Astrocyte of the spinal cord (primary cell): Measurements from ENCODE around the gene TERB1.

ENCODE experiments used
- DNase-seq: peaks from one replicate; pipeline ENCODE4 v3.0.0; 2011; ENCODE audit warnings: low read depth, low spot score
- H3K4me3 ChIP-seq: 2 replicates; pipeline ENCODE4 v1.5.1; 2011; ENCODE audit warnings: low read depth, mild to moderate bottlenecking, low read length, moderate library complexity
- in situ Hi-C: cut with HindIII; loops from 2 replicates; pipeline ENCODE4 v1.10.0; 2017; ENCODE audit warnings: low sequenced_read_pairs
- TF ChIP-seq, protein P1 (sequence below): IDR thresholded peaks from 2 replicates; pipeline ENCODE4 v1.5.1; 2012; ENCODE audit warnings: low read depth, mild to moderate bottlenecking, low read length, inconsistent platforms

The TERB1 gene

DNA sequence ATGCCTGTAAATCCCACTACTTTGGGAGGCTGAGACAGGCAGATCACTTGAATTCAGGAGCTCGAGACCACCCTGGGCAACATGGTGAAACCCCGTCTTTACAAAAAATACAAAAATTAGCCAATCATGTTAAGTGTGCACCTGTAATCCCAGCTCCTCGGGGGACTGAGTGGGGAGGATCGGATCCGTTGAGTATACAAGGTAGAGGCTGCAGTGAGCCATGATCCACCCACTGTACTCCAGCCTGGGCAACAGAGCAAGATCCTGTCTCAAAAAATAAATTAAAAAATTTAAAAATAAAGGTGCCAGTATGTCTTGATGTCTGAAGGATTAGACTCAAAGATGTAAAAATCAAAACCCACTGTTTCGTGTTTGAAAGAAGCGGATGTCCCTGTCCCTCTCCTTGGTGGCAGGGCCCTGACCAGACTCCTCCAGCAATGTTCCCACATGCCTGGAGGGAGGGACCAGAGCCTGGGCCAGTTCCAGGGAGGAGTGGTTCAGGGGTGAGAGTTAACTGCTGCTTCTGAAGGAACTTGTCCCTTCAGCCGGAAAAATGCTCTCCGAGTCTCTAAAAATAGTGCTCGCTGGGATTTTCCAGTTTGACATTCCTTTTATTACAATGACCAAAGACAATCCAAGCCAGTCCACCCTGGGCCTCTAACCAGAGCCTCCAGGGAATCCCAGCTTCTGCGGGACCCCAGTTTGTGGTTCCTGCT, 95.4 kb downstream of the TERB1 start:
- TF ChIP-seq, protein P1, sequence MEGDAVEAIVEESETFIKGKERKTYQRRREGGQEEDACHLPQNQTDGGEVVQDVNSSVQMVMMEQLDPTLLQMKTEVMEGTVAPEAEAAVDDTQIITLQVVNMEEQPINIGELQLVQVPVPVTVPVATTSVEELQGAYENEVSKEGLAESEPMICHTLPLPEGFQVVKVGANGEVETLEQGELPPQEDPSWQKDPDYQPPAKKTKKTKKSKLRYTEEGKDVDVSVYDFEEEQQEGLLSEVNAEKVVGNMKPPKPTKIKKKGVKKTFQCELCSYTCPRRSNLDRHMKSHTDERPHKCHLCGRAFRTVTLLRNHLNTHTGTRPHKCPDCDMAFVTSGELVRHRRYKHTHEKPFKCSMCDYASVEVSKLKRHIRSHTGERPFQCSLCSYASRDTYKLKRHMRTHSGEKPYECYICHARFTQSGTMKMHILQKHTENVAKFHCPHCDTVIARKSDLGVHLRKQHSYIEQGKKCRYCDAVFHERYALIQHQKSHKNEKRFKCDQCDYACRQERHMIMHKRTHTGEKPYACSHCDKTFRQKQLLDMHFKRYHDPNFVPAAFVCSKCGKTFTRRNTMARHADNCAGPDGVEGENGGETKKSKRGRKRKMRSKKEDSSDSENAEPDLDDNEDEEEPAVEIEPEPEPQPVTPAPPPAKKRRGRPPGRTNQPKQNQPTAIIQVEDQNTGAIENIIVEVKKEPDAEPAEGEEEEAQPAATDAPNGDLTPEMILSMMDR = no peak
- in situ Hi-C loops = no loop called here
- peak; percentile 29 for DNase-seq

More for the DNA sequence above, 95.4 kb downstream of the TERB1 start:
- H3K4me3 ChIP-seq = no peak overlapping the region
